Lower lobe of right lung (tissue), 2 donors: ENCODE measurements around the gene PLCB2. TPM values are rescaled to one million over a fixed set of nuclear protein-coding genes. Genes with fewer than 3 reads are reported as not detected.

Experiments used
- ATAC-seq, 2 donors: fragments of 200-7000 bp; cut with Tn5 transposase; one replicate each; pipeline ENCODE4 v1.9.1; 2020 to 2022; ENCODE audit warnings: mild to moderate bottlenecking in 2 of 2, moderate library complexity in 2 of 2
- DNase-seq: peaks from one replicate; pipeline ENCODE4 v3.0.0-alpha.2; 2020
- H3K27ac ChIP-seq: fragments of 200-600 bp; one replicate; pipeline ENCODE4 v1.8.0; 2022
- H3K27me3 ChIP-seq: fragments of 200-600 bp; one replicate; pipeline ENCODE4 v1.8.0; 2022; ENCODE audit warnings: low read depth
- H3K36me3 ChIP-seq: fragments of 200-600 bp; one replicate; pipeline ENCODE4 v1.8.0; 2022; ENCODE audit warnings: mild to moderate bottlenecking
- H3K4me1 ChIP-seq: fragments of 200-600 bp; one replicate; pipeline ENCODE4 v1.8.0; 2022
- H3K4me3 ChIP-seq: fragments of 200-600 bp; one replicate; pipeline ENCODE4 v1.8.0; 2022; ENCODE audit warnings: mild to moderate bottlenecking
- H3K9me3 ChIP-seq: fragments of 200-600 bp; one replicate; pipeline ENCODE4 v1.8.0; 2022
- intact Hi-C: fragments of 100-400 bp; cut with DNase I; formaldehyde crosslinking; loops from one replicate; pipeline ENCODE4 v1.11.0; 2022
- total RNA-seq: library from RNA; stranded (reverse); fragmentation: NEBNext Ultra II Directional; extraction: Animal tissue kit (Norgen Biotek cat#: 25700); gene quantifications from one replicate; pipeline ENCODE4 v1.2.1, GENCODE V29; 2021
- TF ChIP-seq, protein P1 (sequence below): fragments of 200-600 bp; IDR thresholded peaks from one replicate; pipeline ENCODE4 v1.8.0; 2022; ENCODE audit warnings: antibody characterized with exemption, mild to moderate bottlenecking
- donor health status: DM: no; HTN: yes; CAD: no; lungs with severe emphysema.

Gene PLCB2
- total RNA-seq, 1 donor from 2014 or later = 105 TPM

DNA sequence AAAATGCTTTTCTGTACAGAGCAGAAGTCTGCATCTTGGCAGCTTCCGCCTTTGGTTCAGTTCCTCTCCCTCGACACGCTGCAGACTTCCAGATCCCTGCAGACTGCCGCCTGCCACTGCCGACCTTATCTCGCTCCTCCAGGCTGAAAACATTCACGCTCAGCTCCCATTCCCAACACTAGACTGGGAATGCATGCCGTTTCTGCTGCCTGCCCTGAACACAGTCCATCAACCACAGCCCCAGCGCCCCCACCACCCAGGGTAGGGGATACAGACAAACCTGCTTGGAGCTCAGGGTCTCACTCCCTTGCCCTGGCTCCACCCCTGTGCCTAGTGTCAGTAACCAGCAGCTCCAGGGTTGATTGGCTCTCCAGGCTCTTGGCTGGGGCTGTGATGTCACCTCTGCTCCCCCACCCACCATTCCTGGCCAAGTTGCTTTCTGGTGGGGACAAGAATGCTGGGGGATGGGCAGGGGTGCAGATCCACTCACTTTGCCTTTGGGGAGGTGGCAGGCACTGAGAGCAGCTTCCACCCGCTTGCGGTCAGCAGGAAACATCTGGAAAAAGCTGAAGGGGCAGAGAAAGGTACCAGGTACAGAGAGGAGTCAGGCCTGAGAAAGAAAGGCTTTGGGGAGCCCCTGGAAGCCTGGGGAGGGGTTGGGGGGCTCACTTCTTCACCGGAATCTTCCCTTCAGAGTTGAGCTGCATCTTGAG is 6.1 kb downstream of the PLCB2 start:
- DNase-seq = no peak
- no peak for ATAC-seq
- Histone ChIP-seq H3K27ac (no peak overlapping the region), H3K9me3 (no peaks in the 10 kb centered on the region), H3K4me1 (peaks cover 7% of the 10 kb centered on the region), H3K27me3 (no peaks in the 10 kb centered on the region), H3K4me3 (no peak overlapping the region), H3K36me3 (peaks cover 18% of the 10 kb centered on the region)
- TF ChIP-seq, protein P1, sequence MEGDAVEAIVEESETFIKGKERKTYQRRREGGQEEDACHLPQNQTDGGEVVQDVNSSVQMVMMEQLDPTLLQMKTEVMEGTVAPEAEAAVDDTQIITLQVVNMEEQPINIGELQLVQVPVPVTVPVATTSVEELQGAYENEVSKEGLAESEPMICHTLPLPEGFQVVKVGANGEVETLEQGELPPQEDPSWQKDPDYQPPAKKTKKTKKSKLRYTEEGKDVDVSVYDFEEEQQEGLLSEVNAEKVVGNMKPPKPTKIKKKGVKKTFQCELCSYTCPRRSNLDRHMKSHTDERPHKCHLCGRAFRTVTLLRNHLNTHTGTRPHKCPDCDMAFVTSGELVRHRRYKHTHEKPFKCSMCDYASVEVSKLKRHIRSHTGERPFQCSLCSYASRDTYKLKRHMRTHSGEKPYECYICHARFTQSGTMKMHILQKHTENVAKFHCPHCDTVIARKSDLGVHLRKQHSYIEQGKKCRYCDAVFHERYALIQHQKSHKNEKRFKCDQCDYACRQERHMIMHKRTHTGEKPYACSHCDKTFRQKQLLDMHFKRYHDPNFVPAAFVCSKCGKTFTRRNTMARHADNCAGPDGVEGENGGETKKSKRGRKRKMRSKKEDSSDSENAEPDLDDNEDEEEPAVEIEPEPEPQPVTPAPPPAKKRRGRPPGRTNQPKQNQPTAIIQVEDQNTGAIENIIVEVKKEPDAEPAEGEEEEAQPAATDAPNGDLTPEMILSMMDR = no peak
- intact Hi-C loops = no loop called here

DNA sequence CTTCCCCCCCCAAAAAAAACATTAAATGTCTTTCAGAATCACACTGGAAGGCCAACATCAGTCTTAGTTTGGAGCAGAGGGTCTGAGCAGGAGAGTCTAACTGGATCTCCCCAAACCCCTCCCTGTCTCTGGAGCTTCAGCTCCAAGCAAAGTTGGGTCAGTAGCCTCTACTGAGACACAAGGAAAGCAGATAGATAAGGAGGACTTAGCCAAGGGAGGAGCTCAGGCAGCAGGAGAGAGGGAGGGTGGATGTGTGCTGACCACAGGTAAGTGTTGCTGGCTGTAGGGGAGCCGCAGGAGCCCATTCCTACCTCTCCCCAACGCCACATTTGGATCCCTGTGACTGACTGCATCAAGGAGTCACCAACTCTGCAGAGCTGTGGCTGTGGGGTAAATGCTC is 7.0 kb downstream of the PLCB2 start:
- TF ChIP-seq, protein P1 = no peak
- no peak for ATAC-seq
- no peak for DNase-seq

DNA sequence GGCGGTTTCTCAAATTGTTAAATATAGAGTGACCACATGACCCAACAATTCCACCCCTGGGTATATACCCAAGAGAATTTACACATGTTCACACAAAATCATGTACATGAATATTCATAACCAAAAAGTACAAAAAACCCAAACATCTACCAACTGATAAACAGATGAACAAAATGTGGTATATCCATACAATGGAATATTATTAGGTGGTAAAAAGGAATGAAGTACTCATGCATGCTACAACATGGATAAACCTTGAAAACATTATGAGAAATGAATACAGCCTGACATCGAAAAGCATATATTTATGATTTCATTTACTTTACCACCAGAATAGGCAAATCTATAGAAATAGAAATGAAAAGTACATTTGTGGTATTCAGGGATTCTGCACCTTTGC is 7.4 kb downstream of the PLCB2 start:
- TF ChIP-seq, protein P1 = no peak

More for the DNA sequence above, 7.0 kb downstream of the PLCB2 start:
- Histone ChIP-seq H3K4me3 (no peak overlapping the region), H3K27me3 (no peaks in the 10 kb centered on the region), H3K4me1 (peaks cover 2% of the 10 kb centered on the region), H3K27ac (no peak overlapping the region), H3K9me3 (no peaks in the 10 kb centered on the region), H3K36me3 (peaks cover 18% of the 10 kb centered on the region)
- intact Hi-C loops = no loop called here

DNA sequence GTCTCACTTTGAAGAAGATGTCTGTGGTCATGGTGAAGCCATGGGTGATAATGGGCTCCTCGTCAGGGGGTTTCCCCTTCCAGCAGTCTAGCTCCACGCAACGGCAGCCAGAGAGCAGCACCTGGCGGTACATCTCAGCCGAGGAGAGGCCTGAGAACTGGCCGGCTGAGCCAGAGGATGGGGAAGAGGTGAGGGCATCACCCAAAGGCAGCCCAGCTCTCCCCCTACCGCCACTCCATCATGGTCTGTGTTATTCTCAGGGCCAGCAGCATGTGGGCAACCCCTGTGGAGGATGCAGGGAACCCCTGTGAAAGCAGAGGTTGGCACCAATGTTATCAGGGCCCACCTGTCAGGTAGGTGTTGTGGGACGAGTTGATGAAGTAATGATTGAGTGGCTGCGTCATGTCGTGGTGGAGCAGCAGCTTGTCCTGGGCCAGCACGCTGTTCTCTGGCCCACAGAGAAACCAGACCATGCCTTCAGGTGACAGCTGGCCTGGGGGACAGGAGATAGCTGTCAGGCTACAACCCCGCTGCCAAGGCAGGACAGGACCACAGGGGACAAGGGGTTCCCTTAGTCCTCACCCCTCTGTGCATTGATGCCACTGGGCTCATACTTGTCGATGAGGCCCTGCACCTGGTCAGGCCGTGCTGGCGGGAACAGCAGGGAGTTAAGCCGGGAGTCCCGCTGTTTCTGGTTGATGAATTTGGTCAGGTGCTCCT is 9.4 kb downstream of the PLCB2 start:
- intact Hi-C loops = no loop called here
- DNase-seq (peak; percentile 13), ATAC-seq (no peak)
- Histone ChIP-seq H3K36me3 (peaks cover 28% of the 10 kb centered on the region), H3K9me3 (no peaks in the 10 kb centered on the region), H3K4me3 (no peak overlapping the region), H3K27ac (no peak overlapping the region), H3K27me3 (no peaks in the 10 kb centered on the region), H3K4me1 (no peaks in the 10 kb centered on the region)
- TF ChIP-seq, protein P1 = no peak

More for the DNA sequence above, 7.4 kb downstream of the PLCB2 start:
- DNase-seq (no peak), ATAC-seq (no peak)
- Histone ChIP-seq H3K9me3 (no peaks in the 10 kb centered on the region), H3K4me3 (no peak overlapping the region), H3K27me3 (no peaks in the 10 kb centered on the region), H3K4me1 (no peaks in the 10 kb centered on the region), H3K27ac (no peak overlapping the region), H3K36me3 (peaks cover 18% of the 10 kb centered on the region)
- intact Hi-C loops = no loop called here

DNA sequence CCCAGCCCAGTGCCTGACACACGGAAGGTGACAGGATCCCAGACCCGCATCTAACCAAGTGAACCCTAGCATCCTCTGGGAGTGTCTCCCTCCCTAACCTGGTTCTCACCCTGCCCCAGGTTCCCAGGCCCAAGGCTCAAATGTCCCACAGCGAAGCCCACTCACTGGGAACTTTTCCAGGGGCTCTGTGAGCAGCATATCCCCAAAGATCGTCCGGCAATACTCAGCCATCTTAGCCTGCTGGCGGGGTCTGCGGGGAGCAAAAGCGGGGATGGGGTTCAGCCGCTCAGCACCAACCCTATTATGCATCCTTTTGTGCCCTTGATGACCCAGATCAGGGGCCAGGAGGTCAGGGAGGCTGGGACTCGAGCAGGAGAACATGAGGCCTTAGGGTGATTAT is 10.4 kb downstream of the PLCB2 start:
- peak; percentile 11 for DNase-seq

More for the DNA sequence above, 10.4 kb downstream of the PLCB2 start:
- TF ChIP-seq, protein P1 = no peak
- intact Hi-C loops = no loop called here
- Histone ChIP-seq H3K4me1 (no peaks in the 10 kb centered on the region), H3K36me3 (peaks cover 27% of the 10 kb centered on the region), H3K27me3 (peaks cover 2% of the 10 kb centered on the region), H3K4me3 (no peak overlapping the region), H3K27ac (no peak overlapping the region), H3K9me3 (no peaks in the 10 kb centered on the region)
- ATAC-seq = no peak
